Epithelial cell of esophagus (primary cell): ENCODE results near the gene PISD.
"Not testable (repeated sequence)": the region's sequence is repeated elsewhere in the genome, so short reads cannot be mapped to it uniquely, and the experiment has no call there.

Experiments
- DNase-seq: peaks from one replicate; pipeline ENCODE4 v3.0.0; 2010; ENCODE audit warnings: low read depth
- H3K4me3 ChIP-seq: 2 replicates; pipeline ENCODE4 v1.5.1; 2011; ENCODE audit warnings: mild to moderate bottlenecking, low read length, control low read depth
- TF ChIP-seq, protein P1 (sequence below): IDR thresholded peaks from 2 replicates; pipeline ENCODE4 v1.5.1; 2011; ENCODE audit warnings: low read depth, mild to moderate bottlenecking, low read length, control low read depth, inconsistent platforms; ENCODE audit not compliant: insufficient read depth; ENCODE audit errors: missing control alignments

Gene PISD

DNA sequence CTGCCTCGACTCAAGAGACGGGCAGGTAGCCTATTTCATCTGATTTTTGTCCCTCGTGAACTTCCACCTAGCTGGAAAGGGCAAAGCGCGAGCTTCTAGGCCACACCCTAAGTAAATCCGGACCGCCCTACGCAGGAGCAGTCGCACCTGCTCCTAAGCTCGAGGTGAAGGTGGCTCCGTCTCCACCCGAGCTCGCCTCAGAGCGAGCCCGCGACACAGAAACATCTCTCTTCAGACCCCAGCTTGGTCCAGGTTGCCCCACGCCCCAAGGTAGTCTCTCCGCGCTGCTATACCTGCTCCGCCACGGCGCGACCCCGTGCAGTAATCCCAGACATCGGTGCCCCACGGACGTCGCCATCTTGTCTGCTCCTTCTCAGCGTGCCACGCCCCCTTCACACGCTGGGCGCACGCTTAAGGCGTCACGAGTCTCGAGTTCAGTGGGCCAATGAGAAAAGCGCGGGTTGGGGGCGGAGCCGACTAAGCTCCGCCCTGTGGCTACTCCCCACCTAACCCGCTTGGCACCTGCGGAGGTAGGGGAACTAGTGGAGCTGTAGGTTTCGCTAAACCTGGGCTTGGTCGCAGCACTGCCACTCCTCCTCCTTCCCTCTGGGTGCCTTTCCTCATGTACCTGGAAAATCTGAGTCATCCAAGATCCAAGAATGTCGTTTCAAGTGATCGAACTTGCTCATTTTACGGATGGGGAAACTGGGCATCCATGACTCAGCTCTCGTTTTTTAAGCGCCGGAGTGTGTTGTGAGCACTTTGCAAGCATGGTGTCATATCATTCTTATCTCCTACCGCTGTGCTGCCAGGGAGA lies at the start of gene PISD:
PISD (minus strand) TSS at position 365 of the 817 bp plus-strand sequence; CDS start at position 358, 7 bp downstream.
- TF ChIP-seq, protein P1, sequence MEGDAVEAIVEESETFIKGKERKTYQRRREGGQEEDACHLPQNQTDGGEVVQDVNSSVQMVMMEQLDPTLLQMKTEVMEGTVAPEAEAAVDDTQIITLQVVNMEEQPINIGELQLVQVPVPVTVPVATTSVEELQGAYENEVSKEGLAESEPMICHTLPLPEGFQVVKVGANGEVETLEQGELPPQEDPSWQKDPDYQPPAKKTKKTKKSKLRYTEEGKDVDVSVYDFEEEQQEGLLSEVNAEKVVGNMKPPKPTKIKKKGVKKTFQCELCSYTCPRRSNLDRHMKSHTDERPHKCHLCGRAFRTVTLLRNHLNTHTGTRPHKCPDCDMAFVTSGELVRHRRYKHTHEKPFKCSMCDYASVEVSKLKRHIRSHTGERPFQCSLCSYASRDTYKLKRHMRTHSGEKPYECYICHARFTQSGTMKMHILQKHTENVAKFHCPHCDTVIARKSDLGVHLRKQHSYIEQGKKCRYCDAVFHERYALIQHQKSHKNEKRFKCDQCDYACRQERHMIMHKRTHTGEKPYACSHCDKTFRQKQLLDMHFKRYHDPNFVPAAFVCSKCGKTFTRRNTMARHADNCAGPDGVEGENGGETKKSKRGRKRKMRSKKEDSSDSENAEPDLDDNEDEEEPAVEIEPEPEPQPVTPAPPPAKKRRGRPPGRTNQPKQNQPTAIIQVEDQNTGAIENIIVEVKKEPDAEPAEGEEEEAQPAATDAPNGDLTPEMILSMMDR = no peak
- peak within 1 kb of the TSS; percentile 66 for H3K4me3 ChIP-seq
- peak; percentile 99 for DNase-seq

DNA sequence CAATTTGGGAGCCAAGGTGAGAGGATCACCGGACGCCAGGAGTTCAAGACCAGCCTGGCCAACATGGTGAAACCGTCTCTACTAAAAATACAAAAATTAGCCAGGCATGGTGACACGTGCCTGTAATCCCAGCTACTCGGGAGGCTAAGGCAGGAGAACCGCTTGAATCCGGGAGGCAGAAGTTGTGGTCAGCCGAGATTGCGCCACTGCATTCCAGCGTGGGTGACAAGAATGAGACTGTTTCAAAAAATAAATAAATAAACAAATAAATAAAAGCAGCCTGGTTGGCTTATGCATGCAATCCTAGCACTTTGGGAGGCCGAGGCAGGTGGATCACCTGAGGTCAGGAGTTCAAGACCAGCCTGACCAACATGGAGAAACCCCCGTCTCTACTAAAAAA lies 49.2 kb upstream of the PISD start:
- H3K4me3 ChIP-seq, DNase-seq: not testable (repeated sequence)

DNA sequence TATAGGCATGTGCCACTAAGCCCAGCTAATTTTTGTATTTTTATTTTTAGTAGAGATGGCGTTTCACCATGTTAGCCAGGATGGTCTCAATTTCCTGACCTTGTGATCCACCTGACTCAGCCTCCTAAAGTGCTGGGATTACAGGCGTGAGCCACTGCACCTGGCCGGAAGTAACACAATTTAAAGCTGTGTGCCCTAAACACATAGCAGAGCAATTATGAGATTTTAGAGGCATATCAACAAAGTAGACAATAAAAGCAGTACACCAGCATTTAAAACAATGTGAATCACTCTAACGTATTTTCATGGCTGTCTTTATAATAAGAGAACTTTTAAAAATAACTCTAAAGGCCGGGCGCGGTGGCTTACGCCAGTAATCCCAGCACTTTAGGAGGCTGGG lies 45.5 kb upstream of the PISD start:
- no peak overlapping the region for H3K4me3 ChIP-seq
- TF ChIP-seq, protein P1 = no peak
- DNase-seq = no peak

DNA sequence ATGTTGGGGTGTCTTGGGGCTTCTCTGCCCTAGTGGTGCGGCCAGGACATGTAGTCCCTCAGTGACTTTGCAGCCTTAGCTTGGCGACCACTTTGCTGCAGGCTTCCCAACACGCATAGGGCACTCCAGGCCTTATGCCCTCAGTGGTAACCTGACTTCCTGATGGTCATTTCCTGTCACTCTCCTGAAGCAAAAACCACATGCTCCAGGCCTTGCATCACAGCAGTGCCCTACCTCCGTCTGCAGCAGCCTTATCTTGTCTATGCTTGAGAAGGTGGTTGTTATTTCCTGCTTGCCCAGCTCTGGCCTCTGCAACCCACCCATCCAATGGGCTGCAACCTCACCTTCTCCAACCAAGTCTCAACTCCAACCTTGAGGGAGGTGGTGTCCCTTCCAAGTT lies 33.4 kb upstream of the PISD start:
- no peak overlapping the region for H3K4me3 ChIP-seq
- no peak for DNase-seq
- TF ChIP-seq, protein P1 = no peak

DNA sequence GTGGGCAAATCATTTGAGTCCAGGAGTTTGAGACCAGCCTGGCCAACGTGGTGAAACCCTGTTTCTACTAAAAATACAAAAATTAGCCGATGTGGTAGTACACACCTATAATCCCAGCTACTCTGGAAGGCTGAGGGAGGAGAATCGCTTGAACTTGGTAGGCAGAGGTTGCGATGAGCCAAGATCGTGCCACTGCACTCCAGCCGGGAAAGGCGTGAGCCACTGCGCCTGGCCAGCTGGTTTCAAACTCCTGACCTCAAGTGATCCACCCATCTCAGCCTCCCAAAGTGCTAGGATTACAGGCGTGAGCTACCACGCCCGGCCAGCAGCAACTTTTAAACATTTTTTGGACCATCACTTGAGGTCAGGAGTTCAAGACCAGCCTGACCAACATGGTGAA lies 32.0 kb upstream of the PISD start:
- H3K4me3 ChIP-seq, DNase-seq: not testable (repeated sequence)

DNA sequence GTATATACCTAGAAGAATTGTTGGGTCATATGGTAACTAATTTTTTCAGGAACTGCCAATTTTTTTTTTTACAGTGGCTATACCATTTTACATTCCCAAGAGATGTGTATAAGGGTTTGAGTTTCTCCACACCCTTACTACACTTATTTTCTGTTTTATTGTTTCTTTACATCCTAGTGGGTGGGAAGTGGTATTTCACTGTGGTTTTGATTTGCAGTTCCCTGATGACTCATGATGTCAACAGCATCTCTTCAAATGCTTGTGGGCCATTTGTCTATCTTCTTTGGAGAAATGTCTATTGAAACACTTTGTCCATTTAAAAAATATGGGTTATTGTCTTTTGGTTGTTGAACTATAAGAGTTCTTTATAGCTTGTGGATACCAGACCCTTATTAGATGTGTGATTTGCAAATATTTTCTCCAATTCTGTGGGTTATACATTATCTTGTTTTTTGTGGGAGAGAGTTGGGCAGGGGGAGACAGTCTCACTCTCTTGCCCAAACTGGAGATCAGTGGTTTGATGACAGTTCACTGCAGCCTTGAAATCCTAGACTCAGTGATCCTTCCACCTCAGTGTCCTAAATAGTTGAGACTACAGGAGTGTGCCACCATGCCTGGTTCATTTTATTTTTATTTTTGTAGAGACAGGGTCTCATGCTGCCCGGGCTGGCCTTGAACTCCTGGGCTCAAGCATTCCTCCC lies 30.3 kb upstream of the PISD start:
- TF ChIP-seq, protein P1 = no peak
- peak; percentile 54 for DNase-seq
- H3K4me3 ChIP-seq = no peak overlapping the region

DNA sequence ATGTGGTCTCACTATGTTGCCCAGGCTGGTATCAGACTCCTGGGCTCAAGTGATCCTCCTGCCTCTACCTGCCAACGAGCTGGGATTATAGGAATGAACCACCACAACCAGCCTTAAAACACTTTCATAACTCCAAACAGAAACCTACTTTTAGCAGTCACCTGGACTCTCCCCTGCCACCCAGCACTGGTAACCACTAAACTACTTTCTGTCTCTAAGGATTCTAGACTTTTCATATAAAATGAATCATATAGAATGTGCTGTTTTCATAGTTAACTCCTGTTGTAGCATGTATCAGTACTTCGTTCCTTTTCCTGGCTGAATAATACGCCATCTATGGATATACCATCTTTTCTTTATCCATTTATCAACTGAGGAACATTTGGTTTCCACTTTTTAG lies 29.4 kb upstream of the PISD start:
- no peak overlapping the region for H3K4me3 ChIP-seq
- DNase-seq = no peak
- TF ChIP-seq, protein P1 = no peak
